Measurements from ENCODE around the gene ZDHHC8.

ZDHHC8 gene

GRCh38 chr22:20127869-20128618 lies 3.6 kb upstream of the ZDHHC8 start:
- Histone ChIP-seq H3K27me3 (ENCODE audit: insufficient read depth, low read length, poor library complexity) (no peaks in the 10 kb centered on the region), H3K79me2 (ENCODE audit: insufficient read depth, low read length) (peaks cover 33% of the 10 kb centered on the region), H3K27ac (ENCODE audit: low read length) (no peak overlapping the region), H3K9me3 (ENCODE audit: insufficient read depth, low read length, severe bottlenecking) (no peaks in the 10 kb centered on the region), H2AFZ (ENCODE audit: low read depth, low read length) (no peak overlapping the region), H3K36me3 (ENCODE audit: insufficient read depth, low read length) (peaks cover 49% of the 10 kb centered on the region), H4K20me1 (ENCODE audit: insufficient read depth, low read length) (peaks cover 77% of the 10 kb centered on the region), H3K4me2 (ENCODE audit: insufficient read depth, low read length) (no peak overlapping the region), H3K4me1 (ENCODE audit: insufficient read depth, low read length) (peaks cover 16% of the 10 kb centered on the region), H3K4me3 (ENCODE audit: low read depth in 1 of 2, low read length in 2 of 2) (no peak overlapping the region), H3K9ac (ENCODE audit: low read depth, low read length) (no peak overlapping the region)
- ATAC-seq (ENCODE audit: insufficient read depth, low read depth), result no peak
- TF ChIP-seq CTCF (IDR thresholded peaks at IDR 0.05; ENCODE audit: borderline replicate concordance, extremely low read depth, low read length, poor library complexity, severe bottlenecking), result no peak
- TF ChIP-seq EZH2 (IDR thresholded peaks at IDR 0.05; ENCODE audit: borderline replicate concordance, low read depth, low read length, severe bottlenecking), result no peak
- no peak for DNase-seq

- H3K4me1 ChIP-seq (ENCODE audit: insufficient read depth, low read length), result peaks cover 21% of the 10 kb centered on the region
- H3K79me2 ChIP-seq (ENCODE audit: insufficient read depth, low read length), result peaks cover 33% of the 10 kb centered on the region
- H3K4me3 ChIP-seq (ENCODE audit: low read depth in 1 of 2, low read length in 2 of 2), result no peak overlapping the region
- peaks cover 45% of the 10 kb centered on the region for H3K36me3 ChIP-seq (ENCODE audit: insufficient read depth, low read length)
- H3K9ac ChIP-seq (ENCODE audit: low read depth, low read length), result no peak overlapping the region
- H3K4me2 ChIP-seq (ENCODE audit: insufficient read depth, low read length), result no peak overlapping the region
- peak; percentile 9 for DNase-seq
- no peak for ATAC-seq (ENCODE audit: insufficient read depth, low read depth)
- no peak overlapping the region for H2AFZ ChIP-seq (ENCODE audit: low read depth, low read length)
- no peaks in the 10 kb centered on the region for H3K9me3 ChIP-seq (ENCODE audit: insufficient read depth, low read length, severe bottlenecking)
- no peak for TF ChIP-seq CTCF (IDR thresholded peaks at IDR 0.05; ENCODE audit: borderline replicate concordance, extremely low read depth, low read length, poor library complexity, severe bottlenecking)
- no peak for TF ChIP-seq EZH2 (IDR thresholded peaks at IDR 0.05; ENCODE audit: borderline replicate concordance, low read depth, low read length, severe bottlenecking)
- 0 out of 2 replicates have a peak overlapping the region, but pooled peaks have one; percentile 4 for H3K27ac ChIP-seq (ENCODE audit: low read length)
- peaks cover 72% of the 10 kb centered on the region for H4K20me1 ChIP-seq (ENCODE audit: insufficient read depth, low read length)
- no peaks in the 10 kb centered on the region for H3K27me3 ChIP-seq (ENCODE audit: insufficient read depth, low read length, poor library complexity)
These were observed 3.0 kb upstream of the ZDHHC8 start for GRCh38 chr22:20128619-20128901.

GRCh38 chr22:20128902-20129746 lies 2.5 kb upstream of the ZDHHC8 start:
- no peak overlapping the region for H3K4me2 ChIP-seq (ENCODE audit: insufficient read depth, low read length)
- H2AFZ ChIP-seq (ENCODE audit: low read depth, low read length), result no peak overlapping the region
- no peak overlapping the region for H3K4me3 ChIP-seq (ENCODE audit: low read depth in 1 of 2, low read length in 2 of 2)
- peaks cover 33% of the 10 kb centered on the region for H3K79me2 ChIP-seq (ENCODE audit: insufficient read depth, low read length)
- no peak for TF ChIP-seq EZH2 (IDR thresholded peaks at IDR 0.05; ENCODE audit: borderline replicate concordance, low read depth, low read length, severe bottlenecking)
- peak; percentile 77 for TF ChIP-seq CTCF (IDR thresholded peaks at IDR 0.05; ENCODE audit: borderline replicate concordance, extremely low read depth, low read length, poor library complexity, severe bottlenecking)
- no peak overlapping the region for H3K9ac ChIP-seq (ENCODE audit: low read depth, low read length)
- peaks cover 72% of the 10 kb centered on the region for H4K20me1 ChIP-seq (ENCODE audit: insufficient read depth, low read length)
- H3K27ac ChIP-seq (ENCODE audit: low read length), result 0 out of 2 replicates have a peak overlapping the region, but pooled peaks have one; percentile 4
- peak; percentile 58 for DNase-seq
- H3K9me3 ChIP-seq (ENCODE audit: insufficient read depth, low read length, severe bottlenecking), result no peaks in the 10 kb centered on the region
- ATAC-seq (ENCODE audit: insufficient read depth, low read depth), result peak; percentile 26
- H3K27me3 ChIP-seq (ENCODE audit: insufficient read depth, low read length, poor library complexity), result no peaks in the 10 kb centered on the region
- H3K36me3 ChIP-seq (ENCODE audit: insufficient read depth, low read length), result peaks cover 39% of the 10 kb centered on the region
- H3K4me1 ChIP-seq (ENCODE audit: insufficient read depth, low read length), result peaks cover 26% of the 10 kb centered on the region
